H9 (cell line): ENCODE data around the gene CAMK2B. TPM values are rescaled to one million over a fixed set of nuclear protein-coding genes. Genes with fewer than 3 reads are reported as not detected.

Experiments
- DNase-seq: peaks from one replicate; pipeline ENCODE4 v3.0.0-alpha.2; 2017
- H2AFZ ChIP-seq: one replicate; pipeline ENCODE4 v1.6.1; 2013; ENCODE audit warnings: mild to moderate bottlenecking, low read length, control low read depth, moderate library complexity
- H2AK5ac ChIP-seq: 2 replicates; pipeline ENCODE4 v1.6.1; 2013; ENCODE audit warnings: low read length, control low read depth, mixed read lengths; ENCODE audit not compliant: insufficient read length
- H2BK120ac ChIP-seq: one replicate; pipeline ENCODE4 v1.6.1; 2013; ENCODE audit warnings: low read depth, mild to moderate bottlenecking, low read length, control low read depth, inconsistent platforms; ENCODE audit not compliant: poor library complexity, severe bottlenecking
- H2BK12ac ChIP-seq: 2 replicates; pipeline ENCODE4 v1.6.1; 2013; ENCODE audit warnings: low read length, control low read depth, mixed read lengths, low read depth; ENCODE audit not compliant: insufficient read length
- H2BK15ac ChIP-seq: 2 replicates; pipeline ENCODE4 v1.6.1; 2013; ENCODE audit warnings: low read depth, low read length, control low read depth
- H2BK20ac ChIP-seq: one replicate; pipeline ENCODE4 v1.6.1; 2013; ENCODE audit warnings: low read depth, mild to moderate bottlenecking, low read length, control low read depth, inconsistent platforms; ENCODE audit not compliant: poor library complexity, severe bottlenecking
- H2BK5ac ChIP-seq: 2 replicates; pipeline ENCODE4 v1.6.1; 2013; ENCODE audit warnings: low read length, control low read depth, mixed read lengths; ENCODE audit not compliant: insufficient read length
- H3K14ac ChIP-seq: 2 replicates; pipeline ENCODE4 v1.6.1; 2013; ENCODE audit warnings: low read length, control low read depth; ENCODE audit not compliant: insufficient read depth
- H3K18ac ChIP-seq: 2 replicates; pipeline ENCODE4 v1.6.1; 2013; ENCODE audit warnings: low read depth, mild to moderate bottlenecking, mixed read lengths, low read length, control low read depth; ENCODE audit not compliant: insufficient read length
- H3K23ac ChIP-seq: 2 replicates; pipeline ENCODE4 v1.6.1; 2013; ENCODE audit warnings: low read length, control low read depth, mixed read lengths, low read depth; ENCODE audit not compliant: insufficient read length
- H3K23me2 ChIP-seq: 2 replicates; pipeline ENCODE4 v1.6.1; 2013; ENCODE audit warnings: low read depth, mild to moderate bottlenecking, mixed read lengths, low read length, control low read depth; ENCODE audit not compliant: insufficient read length, poor library complexity, severe bottlenecking
- H3K27ac ChIP-seq: 2 replicates; pipeline ENCODE4 v1.5.1; 2013; ENCODE audit warnings: low read length, control low read depth, mixed read lengths, low read depth; ENCODE audit not compliant: insufficient read length
- H3K27me3 ChIP-seq: 2 replicates; pipeline ENCODE4 v1.6.1; 2013; ENCODE audit warnings: low read length, control low read depth, inconsistent platforms; ENCODE audit not compliant: insufficient read depth
- H3K4ac ChIP-seq: 2 replicates; pipeline ENCODE4 v1.6.1; 2013; ENCODE audit warnings: low read depth, mild to moderate bottlenecking, control low read depth, inconsistent platforms, low read length, moderate library complexity
- H3K4me1 ChIP-seq: 2 replicates; pipeline ENCODE4 v1.6.1; 2013; ENCODE audit warnings: low read length, control low read depth, inconsistent platforms; ENCODE audit not compliant: insufficient read depth
- H3K4me2 ChIP-seq: 2 replicates; pipeline ENCODE4 v1.6.1; 2013; ENCODE audit warnings: low read length, control low read depth, mixed read lengths; ENCODE audit not compliant: insufficient read length, insufficient read depth
- H3K56ac ChIP-seq: 2 replicates; pipeline ENCODE4 v1.6.1; 2013; ENCODE audit warnings: low read depth, mild to moderate bottlenecking, mixed read lengths, low read length, control low read depth; ENCODE audit not compliant: insufficient read length
- H3K79me1 ChIP-seq: 2 replicates; pipeline ENCODE4 v1.6.1; 2013; ENCODE audit warnings: low read depth, mild to moderate bottlenecking, moderate library complexity, low read length, control low read depth, inconsistent platforms; ENCODE audit not compliant: insufficient read depth, poor library complexity, severe bottlenecking
- H3K79me2 ChIP-seq: 2 replicates; pipeline ENCODE4 v1.6.1; 2013; ENCODE audit warnings: low read length, control low read depth, inconsistent platforms; ENCODE audit not compliant: insufficient read depth
- H3K9ac ChIP-seq: 2 replicates; pipeline ENCODE4 v1.6.1; 2013; ENCODE audit warnings: low read length, control low read depth, mixed read lengths; ENCODE audit not compliant: insufficient read length; ENCODE audit errors: extremely low read depth
- H3K9me3 ChIP-seq: one replicate; pipeline ENCODE4 v1.6.1; 2013; ENCODE audit warnings: low read depth, low read length, inconsistent platforms; ENCODE audit not compliant: control insufficient read depth
- H3T11ph ChIP-seq: one replicate; pipeline ENCODE4 v1.6.1; 2013; ENCODE audit warnings: mild to moderate bottlenecking, low read length, control low read depth, inconsistent platforms
- H4K20me1 ChIP-seq: one replicate; pipeline ENCODE4 v1.6.1; 2013; ENCODE audit not compliant: control insufficient read depth, insufficient read length, insufficient read depth
- H4K5ac ChIP-seq: 2 replicates; pipeline ENCODE4 v1.6.1; 2013; ENCODE audit warnings: low read depth, mild to moderate bottlenecking, mixed read lengths, low read length, control low read depth; ENCODE audit not compliant: insufficient read length
- H4K8ac ChIP-seq: replicated peaks from 2 replicates; pipeline ENCODE4 v1.6.1; 2013; ENCODE audit warnings: low read length, control low read depth, mixed read lengths, low read depth; ENCODE audit not compliant: insufficient read length
- H4K91ac ChIP-seq: 2 replicates; pipeline ENCODE4 v1.6.1; 2013; ENCODE audit warnings: low read depth, mild to moderate bottlenecking, moderate library complexity, mixed read lengths, low read length, control low read depth; ENCODE audit not compliant: insufficient read length
- H3K27ac Mint-ChIP-seq, 3 experiments: 2 replicates in 2 of 3; 3 replicates in 1 of 3; pipeline ENCODE4 v1.8.0; 2020 to 2021; ENCODE audit warnings: mixed read lengths in 3 of 3, mild to moderate bottlenecking in 1 of 3, moderate library complexity in 1 of 3
- H3K27me3 Mint-ChIP-seq: 2 replicates; pipeline ENCODE4 v1.8.0; 2021; ENCODE audit warnings: low read depth, mild to moderate bottlenecking, moderate library complexity, mixed read lengths
- H3K36me3 Mint-ChIP-seq, 3 experiments: 2 replicates in 2 of 3; 3 replicates in 1 of 3; pipeline ENCODE4 v1.8.0; 2020 to 2021; ENCODE audit warnings: low read depth in 3 of 3, mixed read lengths in 3 of 3; ENCODE audit not compliant: insufficient read depth in 1 of 3
- H3K4me1 Mint-ChIP-seq, 2 experiments: 2 replicates each; pipeline ENCODE4 v1.8.0; 2020; ENCODE audit warnings: mixed read lengths in 2 of 2
- H3K4me3 Mint-ChIP-seq, 2 experiments: 2 replicates in 1 of 2; 3 replicates in 1 of 2; pipeline ENCODE4 v1.8.0; 2020 to 2021; ENCODE audit warnings: mild to moderate bottlenecking in 2 of 2, mixed read lengths in 2 of 2, moderate library complexity in 1 of 2
- H3K9me3 Mint-ChIP-seq, 2 experiments: 2 replicates in 1 of 2; 3 replicates in 1 of 2; pipeline ENCODE4 v1.8.0; 2020; ENCODE audit warnings: mild to moderate bottlenecking in 2 of 2, mixed read lengths in 2 of 2, moderate library complexity in 1 of 2
- CTCF ChIP-seq: fragments of 200-600 bp; sonication (generic); conservative IDR thresholded peaks from 3 replicates; pipeline ENCODE4 v1.8.0; 2021; ENCODE audit warnings: antibody characterized with exemption, mild to moderate bottlenecking
- WGBS: extraction: QIAGEN DNeasy Blood & Tissue Kit; methylation state at CpG from one replicate; pipeline ENCODE4 v1.1.7; 2013; ENCODE audit warnings: missing lambda C conversion rate, low lambda C conversion rate, mixed read lengths; ENCODE audit not compliant: insufficient read length; ENCODE audit errors: extremely low coverage; 5-methylcytosine and 5-hydroxymethylcytosine counted together
- total RNA-seq: library from RNA; stranded (reverse); gene quantifications from 2 replicates; pipeline ENCODE4 v1.2.1, GENCODE V29; 2021

Gene CAMK2B
- total RNA-seq, 1 experiment from 2014 or later = 0.17 TPM

GRCh38 chr7:44188480-44189225 is 136.7 kb downstream of the CAMK2B start:
- Histone ChIP-seq H3K27ac (no peak overlapping the region), H3K4me2 (no peak overlapping the region), H4K91ac (no peak overlapping the region), H3K9me3 (no peaks in the 10 kb centered on the region), H3K79me2 (no peaks in the 10 kb centered on the region), H3K4ac (no peak overlapping the region), H3K14ac (no peak overlapping the region), H2AK5ac (no peak overlapping the region), H2BK12ac (no peak overlapping the region), H3T11ph (no peak overlapping the region), H2BK20ac (no peak overlapping the region), H3K79me1 (no peaks in the 10 kb centered on the region), H4K8ac (no peak overlapping the region), H2BK120ac (no peak overlapping the region), H3K56ac (no peak overlapping the region), H4K5ac (no peak overlapping the region), H3K9ac (no peak overlapping the region), H3K23ac (no peak overlapping the region), H3K18ac (no peak overlapping the region), H2BK15ac (no peak overlapping the region), H2AFZ (no peak overlapping the region), H3K23me2 (no peaks in the 10 kb centered on the region), H4K20me1 (no peaks in the 10 kb centered on the region), H3K4me1 (no peaks in the 10 kb centered on the region), H2BK5ac (no peak overlapping the region), H3K27me3 (0 out of 2 replicates have a peak, but pooled peaks cover 2% of the 10 kb centered on the region)
- H3K36me3 Mint-ChIP-seq = no peaks in the 10 kb centered on the region
- peaks cover 11% of the 10 kb centered on the region for H3K27me3 Mint-ChIP-seq
- peak overlapping the region in 1 of 3 experiments; percentile 45; a peak in 1 of 7 replicates for H3K27ac Mint-ChIP-seq
- no peak for TF ChIP-seq CTCF
- no peak overlapping the region for H3K4me3 Mint-ChIP-seq
- H3K4me1 Mint-ChIP-seq = peaks cover 20 to 24% of the 10 kb centered on the region in 2 experiments
- no peak for DNase-seq
- WGBS = no CpG with 5 or more reads among the region's 16 CpGs
- H3K9me3 Mint-ChIP-seq = no peaks in the 10 kb centered on the region; a peak in 1 of 5 replicates
